ENCODE results near the gene KRT73.

Gene KRT73

DNA sequence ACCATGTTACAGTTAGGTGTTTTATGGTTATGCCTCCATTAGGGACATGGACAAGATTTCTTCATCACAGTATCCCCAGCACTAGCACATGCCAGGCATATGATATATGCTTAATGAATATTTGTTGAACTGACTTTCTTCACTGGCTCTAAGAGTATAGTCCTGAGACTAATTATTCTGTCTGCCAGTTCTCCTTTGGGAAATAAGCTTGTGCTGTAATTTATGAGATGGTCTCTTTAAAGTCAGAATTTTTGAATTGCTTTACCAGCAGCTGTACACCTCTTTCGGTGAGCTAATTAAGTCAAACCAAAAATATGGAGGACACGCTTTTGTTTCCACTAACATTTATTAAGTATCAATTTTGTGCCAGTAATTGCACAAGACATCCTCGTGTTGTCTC lies 12.3 kb downstream of the KRT73 start:
- TF ChIP-seq, protein P1, sequence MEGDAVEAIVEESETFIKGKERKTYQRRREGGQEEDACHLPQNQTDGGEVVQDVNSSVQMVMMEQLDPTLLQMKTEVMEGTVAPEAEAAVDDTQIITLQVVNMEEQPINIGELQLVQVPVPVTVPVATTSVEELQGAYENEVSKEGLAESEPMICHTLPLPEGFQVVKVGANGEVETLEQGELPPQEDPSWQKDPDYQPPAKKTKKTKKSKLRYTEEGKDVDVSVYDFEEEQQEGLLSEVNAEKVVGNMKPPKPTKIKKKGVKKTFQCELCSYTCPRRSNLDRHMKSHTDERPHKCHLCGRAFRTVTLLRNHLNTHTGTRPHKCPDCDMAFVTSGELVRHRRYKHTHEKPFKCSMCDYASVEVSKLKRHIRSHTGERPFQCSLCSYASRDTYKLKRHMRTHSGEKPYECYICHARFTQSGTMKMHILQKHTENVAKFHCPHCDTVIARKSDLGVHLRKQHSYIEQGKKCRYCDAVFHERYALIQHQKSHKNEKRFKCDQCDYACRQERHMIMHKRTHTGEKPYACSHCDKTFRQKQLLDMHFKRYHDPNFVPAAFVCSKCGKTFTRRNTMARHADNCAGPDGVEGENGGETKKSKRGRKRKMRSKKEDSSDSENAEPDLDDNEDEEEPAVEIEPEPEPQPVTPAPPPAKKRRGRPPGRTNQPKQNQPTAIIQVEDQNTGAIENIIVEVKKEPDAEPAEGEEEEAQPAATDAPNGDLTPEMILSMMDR (IDR thresholded peaks at IDR 0.05; ENCODE audit: low read depth, low read length, missing control alignments) = no peak
- DNase-seq (ENCODE audit: extremely low read depth, low read depth) = no peak
- H3K4me3 ChIP-seq (replicated peaks; ENCODE audit: low read depth, low read length) = no peak overlapping the region

GRCh38 chr12:52605542-52605941 lies 12.8 kb downstream of the KRT73 start:
- H3K4me3 ChIP-seq (replicated peaks; ENCODE audit: low read depth, low read length) = no peak overlapping the region
- no peak for DNase-seq (ENCODE audit: extremely low read depth, low read depth)
- TF ChIP-seq, protein P1 (IDR thresholded peaks at IDR 0.05; ENCODE audit: low read depth, low read length, missing control alignments) = no peak

- no peak overlapping the region for H3K4me3 ChIP-seq (replicated peaks; ENCODE audit: low read depth, low read length)
- TF ChIP-seq, protein P1 (IDR thresholded peaks at IDR 0.05; ENCODE audit: low read depth, low read length, missing control alignments) = no peak
These were observed 13.5 kb downstream of the KRT73 start for GRCh38 chr12:52604859-52605258.

DNA sequence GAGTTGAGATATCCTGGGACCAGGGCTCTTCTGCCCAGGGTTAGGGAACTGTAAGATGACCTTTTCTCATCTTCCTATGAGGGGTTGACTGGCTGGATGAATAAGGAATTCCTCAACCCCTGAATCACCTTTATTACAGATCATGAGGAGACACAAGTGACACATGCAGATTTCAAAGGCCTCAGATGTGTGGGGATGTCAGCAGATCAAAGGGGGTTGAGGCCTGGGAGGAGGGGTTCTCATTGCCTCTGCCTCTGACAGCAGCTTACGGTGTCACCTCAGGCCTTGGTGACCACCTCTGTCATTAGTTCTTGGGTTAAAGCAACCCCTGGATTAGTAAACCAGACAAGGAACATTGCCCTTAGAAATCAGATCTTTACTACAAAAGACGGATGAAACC lies 15.0 kb downstream of the KRT73 start:
- no peak for DNase-seq (ENCODE audit: extremely low read depth, low read depth)
- TF ChIP-seq, protein P1 (IDR thresholded peaks at IDR 0.05; ENCODE audit: low read depth, low read length, missing control alignments) = no peak
- H3K4me3 ChIP-seq (replicated peaks; ENCODE audit: low read depth, low read length) = no peak overlapping the region

More at GRCh38 chr12:52604859-52605258, 13.5 kb downstream of the KRT73 start:
- no peak for DNase-seq (ENCODE audit: extremely low read depth, low read depth)

- DNase-seq (ENCODE audit: extremely low read depth, low read depth) = no peak
- TF ChIP-seq, protein P1 (IDR thresholded peaks at IDR 0.05; ENCODE audit: low read depth, low read length, missing control alignments) = no peak
- no peak overlapping the region for H3K4me3 ChIP-seq (replicated peaks; ENCODE audit: low read depth, low read length)
These were observed 15.8 kb downstream of the KRT73 start for GRCh38 chr12:52602552-52602951.

GRCh38 chr12:52601671-52602070 lies 16.7 kb downstream of the KRT73 start:
- no peak for DNase-seq (ENCODE audit: extremely low read depth, low read depth)
- TF ChIP-seq, protein P1 (IDR thresholded peaks at IDR 0.05; ENCODE audit: low read depth, low read length, missing control alignments) = no peak
- no peak overlapping the region for H3K4me3 ChIP-seq (replicated peaks; ENCODE audit: low read depth, low read length)

DNA sequence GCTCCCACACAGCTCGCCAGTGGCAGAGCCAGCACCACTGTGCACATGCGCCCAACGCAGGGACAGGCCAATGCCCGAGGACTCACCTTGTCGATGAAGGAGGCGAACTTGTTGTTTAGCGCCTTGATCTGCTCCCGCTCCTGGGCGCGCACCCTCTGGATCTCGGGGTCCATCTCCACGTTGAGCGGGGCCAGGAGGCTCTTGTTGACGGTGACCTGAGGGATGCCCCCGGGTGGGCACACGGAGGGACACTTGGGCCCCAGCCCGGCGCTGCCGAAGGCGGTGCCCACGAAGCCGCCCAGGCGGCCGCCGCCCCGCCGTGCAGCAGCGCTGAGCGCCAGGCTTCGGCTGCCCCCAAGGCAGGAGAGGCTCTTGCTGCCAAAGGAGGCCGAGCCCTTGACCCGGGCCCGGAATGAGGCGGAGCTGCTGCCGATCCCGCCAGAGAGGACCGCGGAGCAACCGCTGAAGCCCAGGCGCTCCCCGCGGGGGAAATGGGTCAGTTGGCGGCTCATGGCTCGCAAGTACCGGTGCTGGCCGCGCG lies 17.3 kb downstream of the KRT73 start, which contains the start of gene KRT72:
Gene KRT72, minus strand, starts transcription at position 523 of the 541 bp plus-strand sequence. Its CDS starts 11 bp downstream, at position 512.
- H3K4me3 ChIP-seq (replicated peaks; ENCODE audit: low read depth, low read length) = no peak within 1 kb of the TSS
- TF ChIP-seq, protein P1 (IDR thresholded peaks at IDR 0.05; ENCODE audit: low read depth, low read length, missing control alignments) = no peak
- DNase-seq (ENCODE audit: extremely low read depth, low read depth) = no peak
